ENCODE measurements around the gene EMD.
"Not testable (repeated sequence)": the region's sequence is repeated elsewhere in the genome, so short reads cannot be mapped to it uniquely, and the experiment has no call there.

The EMD gene

DNA sequence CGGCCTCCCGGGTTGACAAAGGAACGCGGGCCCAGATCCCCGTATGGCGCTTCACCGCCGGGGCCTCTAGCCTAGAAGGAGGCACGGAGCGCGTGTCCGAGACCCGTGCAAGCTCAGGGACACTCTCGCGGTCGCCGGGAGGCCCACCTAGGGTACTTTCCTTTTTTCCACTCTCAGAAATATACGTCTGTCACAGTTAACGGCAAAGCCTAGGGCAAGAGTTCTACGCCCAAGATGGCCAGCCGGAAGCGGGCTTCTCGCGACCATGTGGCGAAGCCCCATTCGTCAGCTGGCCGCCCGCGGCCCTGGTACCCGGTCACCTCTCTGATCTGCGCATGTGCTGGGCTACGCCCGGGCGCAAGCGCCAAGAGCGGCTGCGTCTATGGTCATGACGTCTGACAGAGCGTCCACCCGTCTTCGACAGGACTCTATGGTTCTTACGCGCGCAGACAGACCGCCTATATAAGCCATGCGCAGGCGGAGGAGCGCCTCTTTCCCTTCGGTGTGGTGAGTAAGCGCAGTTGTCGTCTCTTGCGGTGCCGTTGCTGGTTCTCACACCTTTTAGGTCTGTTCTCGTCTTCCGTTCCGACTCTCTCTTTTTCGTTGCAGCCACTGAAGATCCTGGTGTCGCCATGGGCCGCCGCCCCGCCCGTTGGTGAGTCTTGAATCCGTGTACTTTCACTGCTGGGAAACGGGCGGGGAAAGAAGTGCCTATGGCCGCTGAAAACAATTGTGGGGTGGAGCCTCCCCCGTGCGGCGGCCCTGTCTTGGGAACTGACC, 19.0 kb downstream of the EMD start, which contains the start of gene RPL10:
RPL10 (plus strand) TSS at position 490 of the 780 bp plus-strand sequence; CDS start at position 633, 143 bp downstream.
- peak; percentile 87 for DNase-seq

DNA sequence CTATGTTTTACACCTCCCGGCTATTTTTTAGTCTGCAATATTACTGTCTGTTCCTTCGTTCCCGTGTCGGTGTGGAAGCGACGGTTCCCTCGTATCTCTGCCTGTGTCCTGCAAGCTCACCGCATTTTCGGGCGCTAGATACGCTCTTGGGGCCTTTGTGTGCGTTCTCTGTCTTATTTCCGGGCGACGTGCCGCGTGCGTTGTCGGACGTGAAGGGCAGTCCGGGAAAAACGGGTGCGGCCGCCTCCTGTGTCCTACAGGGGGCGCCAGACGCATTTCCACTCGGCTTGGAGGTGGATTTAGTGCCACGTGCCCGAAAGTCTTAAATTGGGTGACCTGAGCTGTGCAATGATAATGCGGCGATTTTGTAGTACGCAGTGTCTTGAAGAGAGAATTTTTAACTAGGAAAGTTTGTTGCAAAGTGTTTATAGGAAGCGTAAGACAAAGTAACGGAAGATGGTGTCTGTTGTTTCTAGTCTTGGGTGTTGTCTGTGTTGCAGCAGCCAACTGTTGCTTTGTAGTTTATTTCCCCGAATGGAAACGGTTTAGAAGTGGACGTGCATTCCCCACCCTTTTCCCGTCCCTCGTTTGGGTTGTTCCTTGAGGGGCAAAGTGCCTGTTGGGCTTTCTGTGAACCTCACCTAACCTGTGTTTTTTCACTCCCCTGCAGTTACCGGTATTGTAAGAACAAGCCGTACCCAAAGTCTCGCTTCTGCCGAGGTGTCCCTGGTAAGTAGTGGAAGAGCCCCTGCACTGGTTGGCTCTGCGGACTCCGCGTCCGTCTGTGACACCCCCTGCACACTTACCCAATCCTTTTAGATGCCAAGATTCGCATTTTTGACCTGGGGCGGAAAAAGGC, 19.8 kb downstream of the EMD start:
- no peak for DNase-seq

DNA sequence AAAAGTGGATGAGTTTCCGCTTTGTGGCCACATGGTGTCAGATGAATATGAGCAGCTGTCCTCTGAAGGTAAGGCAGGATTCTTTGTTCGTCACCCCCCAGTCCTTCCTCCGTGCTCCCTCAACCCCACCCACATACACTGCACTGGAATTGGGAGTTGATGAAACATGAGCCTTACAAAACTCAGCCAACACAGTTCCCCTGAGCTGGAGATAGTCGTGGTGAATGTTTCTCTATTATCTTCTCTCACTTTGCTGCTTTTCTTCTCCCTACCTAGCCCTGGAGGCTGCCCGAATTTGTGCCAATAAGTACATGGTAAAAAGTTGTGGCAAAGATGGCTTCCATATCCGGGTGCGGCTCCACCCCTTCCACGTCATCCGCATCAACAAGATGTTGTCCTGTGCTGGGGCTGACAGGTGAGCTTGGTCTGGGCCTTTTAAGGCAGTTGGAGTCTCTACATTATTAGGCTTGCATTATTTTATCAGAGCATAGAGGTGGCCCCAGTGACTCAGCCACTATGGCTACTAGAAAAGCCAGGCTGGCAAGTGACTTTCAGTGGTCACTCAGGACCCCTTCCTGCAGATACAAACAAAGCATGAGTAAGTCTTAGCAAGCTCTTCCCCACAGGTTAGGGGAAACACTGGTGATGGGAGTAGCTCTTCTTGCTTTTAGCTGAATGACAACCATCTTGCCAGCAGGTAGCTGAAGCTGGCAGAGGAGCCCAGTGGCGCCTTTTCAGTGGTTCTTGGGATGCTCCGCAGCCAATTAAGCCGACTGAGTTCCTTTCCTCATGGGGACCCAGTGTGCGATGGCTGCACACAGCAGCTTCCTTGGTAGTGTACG, 20.7 kb downstream of the EMD start:
- DNase-seq: no peak

DNA sequence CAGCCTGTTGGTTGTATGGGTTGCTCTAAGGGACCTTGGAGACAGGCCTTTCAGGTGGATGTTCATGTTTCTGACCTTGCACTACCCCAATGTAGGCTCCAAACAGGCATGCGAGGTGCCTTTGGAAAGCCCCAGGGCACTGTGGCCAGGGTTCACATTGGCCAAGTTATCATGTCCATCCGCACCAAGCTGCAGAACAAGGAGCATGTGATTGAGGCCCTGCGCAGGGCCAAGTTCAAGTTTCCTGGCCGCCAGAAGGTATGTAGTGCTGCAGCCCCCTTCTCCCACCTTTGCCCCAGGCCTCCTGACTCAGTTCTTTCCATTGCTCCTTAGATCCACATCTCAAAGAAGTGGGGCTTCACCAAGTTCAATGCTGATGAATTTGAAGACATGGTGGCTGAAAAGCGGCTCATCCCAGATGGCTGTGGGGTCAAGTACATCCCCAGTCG, 21.3 kb downstream of the EMD start:
- not testable (repeated sequence) for DNase-seq

DNA sequence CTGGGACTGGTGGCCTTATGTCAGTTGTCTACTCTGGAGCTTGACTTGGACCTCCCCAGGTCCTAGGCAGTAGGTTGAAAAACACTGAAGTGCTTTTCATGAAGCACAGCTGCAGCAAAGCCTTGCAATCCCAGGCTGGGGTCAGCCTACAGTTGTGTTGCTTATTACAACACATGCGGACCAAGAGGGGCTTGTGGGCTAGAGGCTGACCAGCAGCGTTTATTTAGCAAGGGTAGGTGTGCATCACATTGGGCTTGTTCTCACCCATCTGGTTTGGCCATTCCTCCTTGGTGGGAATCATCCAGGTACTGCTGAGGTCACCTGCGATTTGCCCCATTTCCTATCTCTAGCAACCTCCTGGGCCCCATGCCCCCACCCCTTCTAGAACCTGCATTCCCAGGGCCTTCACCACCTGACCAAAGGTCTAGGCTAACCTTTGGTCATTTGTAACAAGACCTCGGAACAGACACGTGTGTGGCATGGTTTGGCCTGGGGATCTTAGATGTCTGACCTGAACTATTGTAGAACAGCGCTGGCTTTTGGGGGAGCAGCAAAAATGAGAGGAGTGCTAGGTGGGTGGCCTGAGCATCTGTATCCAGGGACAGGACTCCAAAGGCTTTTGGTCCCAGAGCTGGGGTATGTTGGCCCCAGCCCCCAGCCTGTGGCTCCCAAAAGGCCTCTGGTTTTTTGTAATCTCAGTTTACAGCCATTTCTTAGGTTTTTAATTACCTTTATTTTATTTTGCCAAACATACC, 22.1 kb downstream of the EMD start:
- DNase-seq: no peak

DNA sequence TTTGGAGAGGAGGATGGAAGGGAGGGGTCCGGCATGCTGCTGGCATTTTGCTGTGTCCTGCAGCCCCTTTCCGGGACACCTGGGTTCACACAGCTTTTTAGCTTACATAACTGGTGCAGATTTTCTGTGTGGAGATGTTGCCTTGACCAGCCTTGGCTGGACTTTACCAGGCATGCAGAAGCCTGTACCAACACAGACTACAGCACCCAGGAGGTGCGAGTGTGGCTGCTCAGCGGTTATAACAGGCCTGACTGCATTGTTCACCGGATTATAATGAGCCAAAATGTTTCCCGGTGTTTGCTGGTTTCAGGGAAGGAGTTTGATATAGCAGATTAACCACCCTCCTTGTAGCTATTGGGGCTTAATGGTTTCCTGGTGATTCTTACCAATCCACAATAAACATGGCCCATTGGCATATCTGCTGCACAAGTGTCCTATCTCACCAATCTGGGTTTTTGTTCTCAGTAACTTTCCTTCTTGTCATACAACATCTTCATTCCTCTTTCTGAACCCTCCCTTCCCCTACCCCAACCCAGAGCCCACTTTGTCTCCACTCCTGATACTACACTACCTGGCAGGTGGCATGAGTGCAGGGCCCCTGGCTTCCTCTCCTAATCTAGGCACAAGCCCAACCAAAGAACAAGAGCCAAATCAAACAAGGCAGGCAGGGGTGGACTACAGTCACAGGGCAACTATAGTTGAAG, 23.0 kb downstream of the EMD start:
- DNase-seq: no peak

DNA sequence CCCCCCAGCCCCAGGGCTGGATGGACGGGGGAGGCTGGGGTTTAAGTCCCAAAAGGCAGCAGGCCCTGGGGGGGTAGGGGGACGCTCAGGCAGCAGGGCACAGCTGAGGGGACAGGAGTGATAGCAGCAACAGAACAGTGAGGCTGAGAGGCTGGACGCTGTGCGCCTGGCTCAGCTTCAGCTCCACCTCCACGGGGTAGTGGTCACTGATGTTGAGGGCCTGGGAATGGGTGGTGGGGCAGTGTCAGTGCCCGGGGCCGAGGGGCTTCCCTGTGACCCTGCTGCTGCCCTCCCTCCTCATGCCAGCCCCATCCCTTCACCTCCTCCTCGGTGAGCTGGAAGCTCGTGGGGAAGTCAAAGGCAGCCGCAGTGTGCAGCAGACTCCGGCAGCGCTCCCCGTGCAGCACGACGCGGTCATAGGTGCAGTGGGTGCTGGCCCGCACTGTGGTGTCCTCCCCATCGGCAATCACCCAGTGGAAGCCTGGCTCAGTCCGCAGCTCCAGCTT, 23.6 kb downstream of the EMD start:
- DNase-seq: no peak

DNA sequence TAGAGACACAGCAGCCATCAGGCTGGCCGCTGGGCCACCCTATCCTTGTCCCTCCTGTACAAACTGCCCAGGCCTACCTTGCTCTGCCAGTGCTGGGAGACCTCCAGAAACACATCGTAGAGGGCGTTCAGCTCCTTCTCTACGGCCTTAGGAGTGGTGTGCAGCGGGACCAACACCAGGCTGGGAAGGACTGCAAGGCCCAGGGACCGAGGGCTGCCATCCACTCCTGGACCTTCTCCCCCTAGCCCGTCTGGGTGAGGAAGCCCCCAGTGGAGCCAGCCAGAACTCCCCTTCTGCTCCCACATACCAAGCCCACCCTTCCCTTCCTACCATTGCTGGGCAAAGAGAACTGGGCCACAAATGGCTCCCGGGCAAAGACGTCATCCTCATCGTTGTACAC, 24.1 kb downstream of the EMD start:
- no peak for DNase-seq

DNA sequence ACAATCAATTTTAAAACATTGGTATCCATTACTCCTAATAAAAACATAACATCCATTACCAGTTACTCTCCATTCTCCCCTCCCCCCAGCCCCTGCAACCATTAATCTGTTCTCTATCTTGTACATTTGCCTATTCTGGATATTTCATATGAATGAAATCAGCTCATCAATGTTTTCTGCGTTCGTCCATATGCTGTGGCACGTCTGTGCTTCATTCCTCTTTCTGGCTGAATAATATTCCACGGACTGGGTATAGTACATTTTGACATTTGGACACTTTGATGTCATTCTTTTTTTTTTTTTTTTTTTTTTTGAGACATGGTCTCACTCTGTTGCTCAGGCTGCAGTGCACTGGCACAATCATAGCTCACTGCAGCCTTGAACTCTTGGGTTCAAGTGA, 24.8 kb downstream of the EMD start:
- no peak for DNase-seq

DNA sequence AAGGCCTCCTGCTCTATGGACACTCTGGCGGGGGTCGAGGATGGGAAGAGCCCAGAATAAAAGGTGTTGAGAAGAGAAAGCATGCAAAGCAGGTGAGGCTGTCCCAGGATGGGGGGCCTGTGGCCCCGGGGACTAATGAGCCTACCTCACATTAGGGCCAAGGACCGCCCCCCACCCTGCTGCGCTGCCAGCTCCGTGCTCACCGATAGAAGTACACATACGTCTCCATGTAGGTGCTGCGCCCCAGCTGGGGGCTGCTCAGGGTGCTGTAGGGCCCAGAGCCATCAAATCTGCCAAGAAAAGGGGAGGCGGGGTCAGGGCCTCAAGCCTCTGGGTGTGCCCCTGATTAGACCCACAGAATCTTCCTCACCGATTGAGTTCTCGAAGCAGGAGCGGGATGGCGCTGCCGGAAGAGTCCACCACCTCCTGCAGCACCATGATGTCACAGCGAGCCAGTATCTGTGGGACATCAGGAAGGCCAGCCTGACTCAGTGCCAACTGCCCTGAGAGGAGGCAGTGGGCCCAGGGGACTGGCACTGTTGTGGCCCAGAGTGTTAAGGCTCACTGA, 25.6 kb downstream of the EMD start:
- no peak for DNase-seq

DNA sequence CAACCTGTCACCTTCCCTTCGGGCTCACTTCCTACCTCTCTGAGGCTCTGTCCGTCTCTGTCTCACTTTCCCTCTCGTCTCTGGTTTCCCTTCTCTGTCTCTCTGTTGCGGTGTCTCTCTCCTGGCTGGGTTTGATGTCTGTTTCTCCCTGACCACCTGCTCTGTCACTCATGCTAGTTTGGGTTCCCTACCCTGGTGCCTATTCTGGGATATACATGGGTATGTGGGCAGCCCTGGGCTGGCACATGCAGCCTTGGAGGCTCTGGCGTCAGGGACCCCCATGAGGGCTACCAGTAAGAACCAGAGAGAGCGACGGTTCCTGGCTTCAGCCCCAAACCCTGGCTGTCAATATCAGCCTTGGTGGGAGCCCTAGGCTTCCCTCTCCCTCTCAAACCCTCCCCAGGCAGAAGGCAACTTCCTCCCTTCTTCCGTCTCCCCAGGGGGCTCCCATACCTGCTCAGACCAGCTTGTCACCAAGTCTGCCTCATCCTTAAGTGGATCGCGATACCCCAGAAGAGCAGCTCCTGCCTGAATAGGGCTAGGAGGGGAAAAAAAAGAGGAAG, 29.6 kb downstream of the EMD start:
- no peak for DNase-seq

DNA sequence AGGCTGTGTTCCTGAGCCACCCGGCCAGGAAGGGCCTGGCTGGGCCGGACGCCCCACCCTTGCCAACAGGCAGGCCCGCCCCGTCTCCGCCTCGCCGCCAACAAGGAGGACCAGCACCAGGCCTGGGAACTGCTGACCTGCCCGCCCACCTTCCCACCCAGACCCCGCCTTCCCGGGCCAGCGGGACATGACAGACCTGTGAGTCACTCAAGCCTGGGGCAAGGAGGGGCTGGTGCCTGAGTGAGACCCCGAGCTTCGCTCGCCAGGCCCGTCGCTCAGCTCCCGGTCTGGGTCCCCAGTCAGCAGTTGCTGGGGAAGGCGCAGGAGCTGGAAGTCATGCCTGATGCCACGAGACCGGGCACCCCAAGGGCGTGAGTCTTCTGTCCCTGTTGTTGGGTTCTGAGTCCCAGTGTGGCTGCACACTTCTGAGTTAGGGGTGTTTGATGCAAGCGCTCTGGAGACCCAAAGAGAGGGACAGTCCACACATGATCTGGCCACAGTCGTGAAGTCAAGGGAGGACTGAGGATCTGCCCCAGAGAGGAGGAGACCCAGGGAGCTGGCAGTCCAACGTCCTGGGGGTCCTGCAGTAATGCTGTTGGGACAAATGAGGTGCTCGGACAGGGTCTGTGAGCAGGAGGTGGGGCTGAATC, 30.3 kb downstream of the EMD start, which contains the start of gene DNASE1L1:
DNASE1L1 (minus strand) TSS at position 33 of the 650 bp plus-strand sequence. CDS start 3,686 bp downstream, outside the sequence.
- DNase-seq: peak; percentile 62

DNA sequence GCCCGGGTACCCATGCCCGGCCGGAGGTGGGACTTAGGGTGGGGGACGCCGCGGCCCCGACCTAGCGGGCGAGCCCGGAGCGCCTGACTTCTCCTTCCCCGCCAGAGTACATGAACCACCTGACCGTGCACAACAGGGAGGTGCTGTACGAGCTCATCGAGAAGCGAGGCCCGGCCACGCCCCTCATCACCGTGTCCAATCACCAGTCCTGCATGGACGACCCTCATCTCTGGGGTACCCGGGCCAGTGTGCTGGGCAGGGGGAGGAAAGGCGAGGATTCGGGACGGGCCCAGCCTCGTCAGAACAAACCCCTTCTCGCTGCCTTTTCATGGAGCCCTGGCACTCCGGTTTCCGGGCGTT, 32.9 kb downstream of the EMD start:
- no peak for DNase-seq

DNA sequence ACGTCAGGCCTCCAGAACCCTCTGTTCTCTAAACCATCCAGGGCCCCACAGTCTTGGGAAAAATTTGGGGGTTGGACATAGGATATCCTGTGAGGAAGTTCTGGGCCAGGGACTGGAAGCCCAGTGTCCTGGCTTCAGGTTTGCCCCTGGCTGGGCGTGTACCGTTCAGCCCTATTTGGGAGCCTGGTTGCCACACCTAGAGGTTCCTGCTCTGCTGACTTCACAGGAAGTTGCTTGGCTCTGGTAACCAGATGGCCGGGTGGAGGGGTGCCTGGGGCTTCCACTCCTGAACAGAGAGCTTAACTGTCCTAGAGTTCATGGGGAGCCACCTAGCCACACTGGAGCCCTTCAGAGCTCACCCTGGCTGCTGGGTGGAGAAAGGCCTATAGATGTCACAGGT, 33.4 kb downstream of the EMD start:
- no peak for DNase-seq

DNA sequence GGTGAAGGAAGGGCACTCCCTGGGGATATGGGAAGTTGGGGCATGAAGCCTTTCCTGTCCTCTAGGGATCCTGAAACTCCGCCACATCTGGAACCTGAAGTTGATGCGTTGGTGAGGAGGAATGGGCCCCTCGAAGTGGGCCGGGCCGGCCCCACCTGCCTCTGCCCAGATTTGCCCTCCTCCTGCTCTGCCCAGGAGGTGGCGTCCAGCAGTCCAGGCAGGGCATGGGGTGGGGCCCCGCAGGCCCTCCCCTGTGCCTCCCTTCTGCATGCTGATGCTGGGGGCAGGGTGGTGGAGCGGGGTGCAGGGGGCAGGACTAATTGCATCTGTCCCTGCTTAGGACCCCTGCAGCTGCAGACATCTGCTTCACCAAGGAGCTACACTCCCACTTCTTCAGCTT, 34.0 kb downstream of the EMD start:
- DNase-seq: no peak

DNA sequence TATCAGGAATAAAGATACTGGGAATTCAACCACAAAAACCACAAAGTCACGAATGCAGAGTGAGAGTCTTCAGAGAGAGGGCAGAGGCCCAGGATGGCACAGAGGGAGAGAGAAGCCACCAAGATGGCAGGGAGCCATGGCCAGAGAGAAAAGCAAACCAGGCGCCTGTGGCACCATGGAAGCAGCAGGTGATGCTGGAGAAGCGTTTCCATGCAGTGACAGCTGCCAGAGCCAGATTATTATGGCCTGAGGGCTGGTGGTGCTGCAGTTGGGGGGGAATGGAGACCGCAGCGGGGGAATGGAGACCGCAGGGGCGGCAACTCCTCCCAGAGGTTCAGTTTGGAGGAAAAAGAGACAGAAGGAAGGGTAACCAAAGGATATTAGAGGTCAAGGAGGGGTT, 38.1 kb downstream of the EMD start:
- DNase-seq: no peak

DNA sequence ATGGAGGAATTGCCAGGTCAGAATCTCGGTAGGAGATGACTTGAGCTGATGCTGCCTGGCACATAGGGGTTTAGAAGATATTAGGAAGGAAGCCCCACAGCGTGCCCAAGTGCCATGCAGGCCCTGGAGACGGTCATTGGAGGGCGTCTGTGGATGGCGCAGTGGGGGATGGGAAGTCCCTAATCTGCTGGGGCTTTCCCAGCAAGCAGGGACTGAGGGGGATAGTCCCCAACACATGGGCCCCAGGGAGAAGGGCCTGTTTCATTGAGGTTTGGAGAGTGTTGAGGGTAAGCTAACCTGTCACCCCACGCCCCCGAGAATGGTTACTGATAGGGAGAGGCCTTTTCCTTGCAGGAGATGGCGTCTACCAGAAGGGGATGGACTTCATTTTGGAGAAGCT, 40.1 kb downstream of the EMD start:
- DNase-seq: no peak

DNA sequence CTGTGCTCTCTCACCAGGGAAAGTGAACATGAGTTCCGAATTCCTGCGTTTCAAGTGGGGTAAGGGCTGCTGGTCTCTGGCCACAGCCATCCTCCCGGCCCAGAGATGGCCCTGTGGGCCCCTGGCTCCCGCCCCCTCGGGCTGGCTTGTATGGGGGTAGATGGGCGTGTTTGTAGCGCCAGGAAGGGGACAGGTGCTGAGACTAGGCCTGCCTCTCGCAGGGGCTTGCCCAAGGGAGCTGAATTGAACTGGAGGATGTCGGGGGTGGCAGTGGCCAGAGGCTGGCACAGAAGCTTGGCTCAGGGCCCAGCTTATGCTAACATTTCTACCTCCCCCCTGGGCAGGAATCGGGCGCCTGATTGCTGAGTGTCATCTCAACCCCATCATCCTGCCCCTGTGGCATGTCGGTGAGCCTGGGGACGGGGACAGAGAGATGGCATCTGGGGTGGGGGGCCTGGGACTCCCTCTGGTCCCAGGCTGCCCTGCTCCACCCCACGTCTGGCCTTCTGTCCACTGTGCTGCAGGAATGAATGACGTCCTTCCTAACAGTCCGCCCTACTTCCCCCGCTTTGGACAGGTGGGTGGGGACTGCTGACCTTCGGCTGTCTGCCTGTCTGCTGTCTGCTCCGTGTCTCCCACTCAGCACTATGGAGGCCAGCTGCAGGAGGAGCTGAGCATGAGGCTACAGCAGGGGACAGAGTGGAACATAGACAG, 40.8 kb downstream of the EMD start:
- no peak for DNase-seq

DNA sequence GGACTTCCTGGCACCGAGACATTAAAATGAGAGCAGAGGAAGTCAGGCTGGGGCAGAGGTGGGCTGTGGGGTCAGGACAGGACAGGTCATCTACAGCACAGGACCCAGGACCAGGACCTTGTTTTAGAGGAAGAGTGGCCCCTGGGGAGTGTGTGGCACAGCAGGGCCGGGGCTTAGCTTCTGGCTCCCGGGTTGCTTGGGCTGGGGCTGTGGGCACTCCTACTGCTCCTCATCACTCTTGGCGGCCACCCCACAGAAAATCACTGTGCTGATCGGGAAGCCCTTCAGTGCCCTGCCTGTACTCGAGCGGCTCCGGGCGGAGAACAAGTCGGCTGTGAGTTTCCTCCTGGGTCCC, 41.3 kb downstream of the EMD start:
- DNase-seq: no peak

All from T1000 (cell line).